SK-N-SH treated with all-trans-retinoic acid at 6 μM for 48 hours (cell line): ENCODE results near the gene BRD4.

Source experiments
- ARNTL ChIP-seq: fragments of 450-650 bp; formaldehyde crosslinking; IDR thresholded peaks from 2 replicates; pipeline ENCODE4 v1.5.0; 2020; ENCODE audit warnings: low read depth, mild to moderate bottlenecking, moderate library complexity, borderline replicate concordance
- CSDC2 ChIP-seq: fragments of 250-450 bp; sonication (Bioruptor Pico); IDR thresholded peaks from 2 replicates; pipeline ENCODE4 v1.5.0; 2020; ENCODE audit warnings: mild to moderate bottlenecking, moderate library complexity
- GLIS3 ChIP-seq: fragments of 250-450 bp; sonication (Bioruptor Pico); IDR thresholded peaks from 2 replicates; pipeline ENCODE4 v1.5.0; 2020; ENCODE audit warnings: mild to moderate bottlenecking, moderate library complexity
- ISL1 ChIP-seq: fragments of 250-450 bp; sonication (Bioruptor Pico); IDR thresholded peaks from 2 replicates; pipeline ENCODE4 v2.1.2; 2022; ENCODE audit warnings: mild to moderate bottlenecking, moderate library complexity
- POU6F1 ChIP-seq: fragments of 250-450 bp; sonication (Bioruptor Pico); IDR thresholded peaks from 2 replicates; pipeline ENCODE4 v1.8.0; 2021; ENCODE audit warnings: low read depth, mild to moderate bottlenecking, moderate library complexity, borderline replicate concordance
- RARB ChIP-seq: fragments of 250-450 bp; sonication (Bioruptor Pico); IDR thresholded peaks from 2 replicates; pipeline ENCODE4 v1.8.0; 2021; ENCODE audit warnings: mild to moderate bottlenecking, moderate library complexity
- TCF4 ChIP-seq: fragments of 250-450 bp; sonication (Bioruptor Pico); IDR thresholded peaks from 2 replicates; pipeline ENCODE4 v1.8.0; 2021; ENCODE audit warnings: mild to moderate bottlenecking, moderate library complexity, borderline replicate concordance
- TOX ChIP-seq: fragments of 250-450 bp; sonication (Bioruptor Pico); IDR thresholded peaks from 2 replicates; pipeline ENCODE4 v1.8.0; 2021; ENCODE audit warnings: mild to moderate bottlenecking, moderate library complexity, borderline replicate concordance
- ZFP3 ChIP-seq: fragments of 250-450 bp; sonication (Bioruptor Pico); IDR thresholded peaks from 2 replicates; pipeline ENCODE4 v1.5.0; 2020; ENCODE audit warnings: mild to moderate bottlenecking, moderate library complexity
- ZNF565 ChIP-seq: fragments of 450-650 bp; formaldehyde crosslinking; conservative IDR thresholded peaks from 2 replicates; pipeline ENCODE4 v1.5.0; 2020; ENCODE audit warnings: low read depth, mild to moderate bottlenecking, moderate library complexity
- ZNF70 ChIP-seq: fragments of 450-650 bp; formaldehyde crosslinking; IDR thresholded peaks from 2 replicates; pipeline ENCODE4 v1.5.0; 2020; ENCODE audit warnings: mild to moderate bottlenecking, moderate library complexity
- ZNF8 ChIP-seq: fragments of 450-650 bp; formaldehyde crosslinking; IDR thresholded peaks from 2 replicates; pipeline ENCODE4 v1.5.0; 2020; ENCODE audit warnings: mild to moderate bottlenecking, moderate library complexity
- TF ChIP-seq, protein P1 (sequence below): fragments of 250-450 bp; sonication (Bioruptor Pico); IDR thresholded peaks from 2 replicates; pipeline ENCODE4 v1.8.0; 2020; ENCODE audit warnings: mild to moderate bottlenecking, moderate library complexity, borderline replicate concordance
- TF ChIP-seq, protein P2 (sequence below): fragments of 250-450 bp; sonication (Bioruptor Pico); IDR thresholded peaks from 2 replicates; pipeline ENCODE4 v1.5.1; 2020; ENCODE audit warnings: low read depth, mild to moderate bottlenecking, moderate library complexity

DNA sequence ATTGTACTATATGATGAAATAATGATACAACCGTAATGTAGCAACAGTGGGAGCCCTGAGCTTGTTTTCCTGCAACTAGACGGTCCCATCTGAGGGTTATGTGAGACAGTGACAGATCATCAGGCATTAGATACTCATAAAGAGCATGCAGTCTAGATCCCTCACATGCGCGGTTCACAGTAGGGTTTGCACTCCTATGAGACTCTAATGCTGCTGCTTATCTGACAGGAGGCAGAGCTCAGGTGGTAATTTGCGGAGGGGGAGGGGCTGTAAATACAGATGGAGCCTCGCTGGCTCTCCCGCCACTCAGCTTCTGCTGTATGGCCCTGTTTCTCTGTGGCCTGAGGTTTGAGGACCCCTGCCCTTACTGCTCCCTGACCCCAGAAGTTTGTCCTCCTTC, 113.8 kb downstream of the BRD4 start:
- TF ChIP-seq POU6F1 (CRISPR knock-in tag): no peak
- TF ChIP-seq, protein P1, sequence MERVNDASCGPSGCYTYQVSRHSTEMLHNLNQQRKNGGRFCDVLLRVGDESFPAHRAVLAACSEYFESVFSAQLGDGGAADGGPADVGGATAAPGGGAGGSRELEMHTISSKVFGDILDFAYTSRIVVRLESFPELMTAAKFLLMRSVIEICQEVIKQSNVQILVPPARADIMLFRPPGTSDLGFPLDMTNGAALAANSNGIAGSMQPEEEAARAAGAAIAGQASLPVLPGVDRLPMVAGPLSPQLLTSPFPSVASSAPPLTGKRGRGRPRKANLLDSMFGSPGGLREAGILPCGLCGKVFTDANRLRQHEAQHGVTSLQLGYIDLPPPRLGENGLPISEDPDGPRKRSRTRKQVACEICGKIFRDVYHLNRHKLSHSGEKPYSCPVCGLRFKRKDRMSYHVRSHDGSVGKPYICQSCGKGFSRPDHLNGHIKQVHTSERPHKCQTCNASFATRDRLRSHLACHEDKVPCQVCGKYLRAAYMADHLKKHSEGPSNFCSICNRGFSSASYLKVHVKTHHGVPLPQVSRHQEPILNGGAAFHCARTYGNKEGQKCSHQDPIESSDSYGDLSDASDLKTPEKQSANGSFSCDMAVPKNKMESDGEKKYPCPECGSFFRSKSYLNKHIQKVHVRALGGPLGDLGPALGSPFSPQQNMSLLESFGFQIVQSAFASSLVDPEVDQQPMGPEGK (CRISPR knock-in tag): no peak
- TF ChIP-seq, protein P2, sequence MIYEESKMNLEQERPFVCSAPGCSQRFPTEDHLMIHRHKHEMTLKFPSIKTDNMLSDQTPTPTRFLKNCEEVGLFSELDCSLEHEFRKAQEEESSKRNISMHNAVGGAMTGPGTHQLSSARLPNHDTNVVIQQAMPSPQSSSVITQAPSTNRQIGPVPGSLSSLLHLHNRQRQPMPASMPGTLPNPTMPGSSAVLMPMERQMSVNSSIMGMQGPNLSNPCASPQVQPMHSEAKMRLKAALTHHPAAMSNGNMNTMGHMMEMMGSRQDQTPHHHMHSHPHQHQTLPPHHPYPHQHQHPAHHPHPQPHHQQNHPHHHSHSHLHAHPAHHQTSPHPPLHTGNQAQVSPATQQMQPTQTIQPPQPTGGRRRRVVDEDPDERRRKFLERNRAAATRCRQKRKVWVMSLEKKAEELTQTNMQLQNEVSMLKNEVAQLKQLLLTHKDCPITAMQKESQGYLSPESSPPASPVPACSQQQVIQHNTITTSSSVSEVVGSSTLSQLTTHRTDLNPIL (CRISPR knock-in tag): no peak
- TF ChIP-seq ZFP3 (CRISPR knock-in tag): no peak
- no peak for TF ChIP-seq TCF4 (CRISPR knock-in tag)
- TF ChIP-seq ISL1 (CRISPR knock-in tag): no peak
- TF ChIP-seq TOX: no peak
- TF ChIP-seq ARNTL (CRISPR knock-in tag): no peak
- TF ChIP-seq ZNF70 (CRISPR knock-in tag): no peak
- no peak for TF ChIP-seq CSDC2
- TF ChIP-seq ZNF8 (CRISPR knock-in tag): no peak
- TF ChIP-seq GLIS3 (CRISPR knock-in tag): no peak
- no peak for TF ChIP-seq RARB (CRISPR knock-in tag)
- TF ChIP-seq ZNF565 (CRISPR knock-in tag): no peak
